ENCODE data around the gene OR51D1.

Gene OR51D1

GRCh38 chr11:4658629-4659445 lies 21.6 kb downstream of the OR51D1 start:
- DNase-seq (ENCODE audit: low spot score), result no peak
- in situ Hi-C loops (cut with MboI; ENCODE audit: low sequenced_read_pairs, unreplicated experiment), result no loop called here
- TF ChIP-seq, protein P1, sequence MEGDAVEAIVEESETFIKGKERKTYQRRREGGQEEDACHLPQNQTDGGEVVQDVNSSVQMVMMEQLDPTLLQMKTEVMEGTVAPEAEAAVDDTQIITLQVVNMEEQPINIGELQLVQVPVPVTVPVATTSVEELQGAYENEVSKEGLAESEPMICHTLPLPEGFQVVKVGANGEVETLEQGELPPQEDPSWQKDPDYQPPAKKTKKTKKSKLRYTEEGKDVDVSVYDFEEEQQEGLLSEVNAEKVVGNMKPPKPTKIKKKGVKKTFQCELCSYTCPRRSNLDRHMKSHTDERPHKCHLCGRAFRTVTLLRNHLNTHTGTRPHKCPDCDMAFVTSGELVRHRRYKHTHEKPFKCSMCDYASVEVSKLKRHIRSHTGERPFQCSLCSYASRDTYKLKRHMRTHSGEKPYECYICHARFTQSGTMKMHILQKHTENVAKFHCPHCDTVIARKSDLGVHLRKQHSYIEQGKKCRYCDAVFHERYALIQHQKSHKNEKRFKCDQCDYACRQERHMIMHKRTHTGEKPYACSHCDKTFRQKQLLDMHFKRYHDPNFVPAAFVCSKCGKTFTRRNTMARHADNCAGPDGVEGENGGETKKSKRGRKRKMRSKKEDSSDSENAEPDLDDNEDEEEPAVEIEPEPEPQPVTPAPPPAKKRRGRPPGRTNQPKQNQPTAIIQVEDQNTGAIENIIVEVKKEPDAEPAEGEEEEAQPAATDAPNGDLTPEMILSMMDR (IDR thresholded peaks at IDR 0.05; ENCODE audit: borderline replicate concordance, control extremely low read depth, extremely low read depth, insufficient read depth, missing control alignments), result no peak

- in situ Hi-C loops (cut with MboI; ENCODE audit: low sequenced_read_pairs, unreplicated experiment), result no loop called here
- TF ChIP-seq, protein P1 (IDR thresholded peaks at IDR 0.05; ENCODE audit: borderline replicate concordance, control extremely low read depth, extremely low read depth, insufficient read depth, missing control alignments), result no peak
- DNase-seq (ENCODE audit: low spot score), result no peak
Measured at GRCh38 chr11:4662876-4663275, 25.6 kb downstream of the OR51D1 start.

- no peak for DNase-seq (ENCODE audit: low spot score)
- in situ Hi-C loops (cut with MboI; ENCODE audit: low sequenced_read_pairs, unreplicated experiment), result no loop called here
- TF ChIP-seq, protein P1 (IDR thresholded peaks at IDR 0.05; ENCODE audit: borderline replicate concordance, control extremely low read depth, extremely low read depth, insufficient read depth, missing control alignments), result no peak
Measured at GRCh38 chr11:4664183-4664582, 26.9 kb downstream of the OR51D1 start.

DNA sequence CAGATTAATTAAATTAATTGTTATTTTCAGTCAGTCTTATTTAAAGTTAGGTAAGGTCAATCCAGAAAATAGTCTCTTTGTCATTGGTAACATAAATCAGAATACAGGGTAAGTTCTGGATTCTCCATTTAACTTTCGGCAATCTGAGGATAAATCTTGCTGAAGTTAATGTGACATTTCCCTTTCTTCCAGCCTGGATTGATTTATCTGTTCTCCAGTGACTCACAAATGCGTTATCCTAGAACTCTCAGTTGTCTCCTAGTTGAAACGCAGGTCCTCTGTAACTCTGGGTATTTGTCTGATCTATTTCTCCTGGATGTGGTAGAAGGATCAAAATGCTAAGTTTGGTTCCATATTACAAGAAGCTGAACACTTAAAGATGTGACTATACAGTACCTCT lies 27.5 kb downstream of the OR51D1 start:
- TF ChIP-seq, protein P1 (IDR thresholded peaks at IDR 0.05; ENCODE audit: borderline replicate concordance, control extremely low read depth, extremely low read depth, insufficient read depth, missing control alignments), result no peak
- no peak for DNase-seq (ENCODE audit: low spot score)
- in situ Hi-C loops (cut with MboI; ENCODE audit: low sequenced_read_pairs, unreplicated experiment), result no loop called here

DNA sequence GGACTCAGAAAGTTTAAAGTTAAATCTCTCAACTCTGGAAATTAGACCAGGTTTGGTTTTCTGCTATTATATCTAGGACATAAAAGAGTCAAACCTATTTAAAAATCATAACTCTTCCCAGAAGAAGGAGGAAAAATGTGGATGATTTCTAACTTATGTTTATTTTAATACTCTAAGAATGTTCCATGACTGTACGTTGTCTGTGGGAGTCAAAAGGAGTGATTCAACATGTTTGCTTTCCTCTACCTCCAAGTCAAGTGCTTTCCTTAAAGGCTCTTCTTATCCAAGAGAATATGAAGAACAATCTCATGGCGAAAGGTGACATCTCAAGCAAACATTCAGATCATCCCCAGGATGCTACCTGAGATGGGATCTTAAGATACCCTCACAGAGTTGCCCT lies 28.1 kb downstream of the OR51D1 start:
- DNase-seq (ENCODE audit: low spot score), result no peak
- TF ChIP-seq, protein P1 (IDR thresholded peaks at IDR 0.05; ENCODE audit: borderline replicate concordance, control extremely low read depth, extremely low read depth, insufficient read depth, missing control alignments), result no peak
- in situ Hi-C loops (cut with MboI; ENCODE audit: low sequenced_read_pairs, unreplicated experiment), result no loop called here

DNA sequence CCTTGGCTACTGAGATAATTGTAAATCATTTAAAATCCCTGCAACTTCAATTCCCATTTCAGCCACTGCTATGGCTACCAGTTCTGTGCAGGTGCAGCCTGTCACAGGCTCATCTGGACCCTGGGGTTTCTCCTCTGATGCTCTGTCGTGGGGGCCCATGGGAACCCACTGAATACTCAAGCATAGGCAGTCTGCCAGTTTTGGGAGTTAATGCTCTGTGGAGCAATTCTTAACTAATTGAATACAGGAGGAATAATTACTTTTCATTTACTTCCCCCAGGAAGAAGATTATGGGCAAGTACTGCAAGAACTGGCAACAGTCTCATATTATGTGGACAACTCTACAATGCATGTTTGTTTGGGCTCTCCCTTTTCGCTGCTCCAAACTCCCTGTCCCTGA lies 34.5 kb downstream of the OR51D1 start:
- TF ChIP-seq, protein P1 (IDR thresholded peaks at IDR 0.05; ENCODE audit: borderline replicate concordance, control extremely low read depth, extremely low read depth, insufficient read depth, missing control alignments), result no peak
- in situ Hi-C loops (cut with MboI; ENCODE audit: low sequenced_read_pairs, unreplicated experiment), result no loop called here
- no peak for DNase-seq (ENCODE audit: low spot score)

Measured in GM13976 (cell line).